GM18508 (cell line): ENCODE data around the gene CLTB.
"Not testable (repeated sequence)": the region's sequence is repeated elsewhere in the genome, so short reads cannot be mapped to it uniquely, and the experiment has no call there.

Source experiments
- ATAC-seq: cut with Tn5 transposase; IDR thresholded peaks from one replicate; pipeline ENCODE4 v1.9.1; 2021; ENCODE audit warnings: moderate number of reproducible peaks; ENCODE audit not compliant: insufficient read depth, unreplicated experiment

CLTB gene

GRCh38 chr5:176429972-176430371 lies 13.6 kb upstream of the CLTB start:
- ATAC-seq: no peak

DNA sequence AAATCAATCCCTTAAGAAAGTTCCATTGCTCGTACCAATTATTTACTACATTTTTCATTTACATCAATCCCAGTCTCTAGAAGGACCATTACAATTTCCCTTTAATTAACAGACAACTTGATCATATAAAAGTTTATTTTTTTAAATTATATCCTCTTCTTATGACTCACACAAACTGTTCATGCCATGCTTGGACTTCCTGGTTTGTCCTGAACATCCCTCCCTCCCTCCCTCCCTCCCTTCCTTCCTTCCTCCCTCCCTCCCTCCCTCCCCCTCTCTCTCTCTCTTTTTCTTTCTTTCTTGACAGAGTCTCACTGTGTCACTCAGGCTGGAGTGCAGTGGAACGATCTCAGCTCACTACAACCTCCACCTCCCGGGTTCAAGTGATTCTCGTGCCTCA lies 11.6 kb upstream of the CLTB start:
- no peak for ATAC-seq

GRCh38 chr5:176426876-176427275 lies 10.5 kb upstream of the CLTB start:
- no peak for ATAC-seq

GRCh38 chr5:176425791-176426190 lies 9.5 kb upstream of the CLTB start:
- no peak for ATAC-seq

GRCh38 chr5:176425138-176425537 lies 8.8 kb upstream of the CLTB start:
- ATAC-seq: no peak

- ATAC-seq: no peak
Observed at GRCh38 chr5:176424181-176424580, 7.8 kb upstream of the CLTB start.

- ATAC-seq: no peak
Observed at GRCh38 chr5:176420972-176421544, 4.7 kb upstream of the CLTB start.

DNA sequence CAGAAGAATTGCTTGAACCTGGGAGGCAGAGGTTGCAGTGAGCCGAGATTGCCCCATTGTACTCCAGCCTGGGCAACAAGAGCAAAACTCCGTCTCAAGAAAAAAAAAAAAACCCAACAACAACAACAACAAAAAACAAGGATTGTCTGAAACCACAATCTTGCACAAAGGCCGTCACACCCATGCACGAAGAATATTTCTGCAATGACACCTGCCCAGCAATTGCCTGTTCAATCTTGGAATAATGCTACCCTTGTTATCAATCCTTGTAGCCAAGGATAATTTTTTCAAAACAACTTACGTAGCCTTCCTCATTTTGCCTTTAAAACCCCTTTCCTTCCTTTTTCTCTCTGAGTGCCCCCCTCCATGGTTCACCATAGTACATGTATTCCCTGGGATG lies 3.7 kb upstream of the CLTB start:
- no peak for ATAC-seq

- ATAC-seq: no peak
Observed at GRCh38 chr5:176418251-176418650, 1.9 kb upstream of the CLTB start.

DNA sequence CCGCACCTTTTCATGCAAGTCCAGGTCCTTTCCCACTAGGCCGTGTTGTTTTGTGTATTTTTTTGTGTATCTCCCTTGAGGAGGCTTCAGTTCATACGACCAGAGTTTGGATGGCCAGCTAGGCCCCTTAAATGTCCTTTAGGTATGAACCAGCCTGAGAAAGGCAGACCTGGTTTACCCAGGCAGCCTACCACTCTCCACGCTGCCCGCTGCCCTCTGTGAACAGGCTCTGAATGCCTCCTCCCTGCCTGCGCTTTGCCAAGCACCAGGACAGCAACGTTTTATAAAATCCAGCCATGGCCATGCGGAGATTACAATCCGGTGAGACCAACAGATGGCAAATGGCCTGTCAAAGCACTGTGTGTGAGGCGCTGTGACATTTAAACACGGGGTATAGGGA lies 626 bp upstream of the CLTB start:
- ATAC-seq: no peak

DNA sequence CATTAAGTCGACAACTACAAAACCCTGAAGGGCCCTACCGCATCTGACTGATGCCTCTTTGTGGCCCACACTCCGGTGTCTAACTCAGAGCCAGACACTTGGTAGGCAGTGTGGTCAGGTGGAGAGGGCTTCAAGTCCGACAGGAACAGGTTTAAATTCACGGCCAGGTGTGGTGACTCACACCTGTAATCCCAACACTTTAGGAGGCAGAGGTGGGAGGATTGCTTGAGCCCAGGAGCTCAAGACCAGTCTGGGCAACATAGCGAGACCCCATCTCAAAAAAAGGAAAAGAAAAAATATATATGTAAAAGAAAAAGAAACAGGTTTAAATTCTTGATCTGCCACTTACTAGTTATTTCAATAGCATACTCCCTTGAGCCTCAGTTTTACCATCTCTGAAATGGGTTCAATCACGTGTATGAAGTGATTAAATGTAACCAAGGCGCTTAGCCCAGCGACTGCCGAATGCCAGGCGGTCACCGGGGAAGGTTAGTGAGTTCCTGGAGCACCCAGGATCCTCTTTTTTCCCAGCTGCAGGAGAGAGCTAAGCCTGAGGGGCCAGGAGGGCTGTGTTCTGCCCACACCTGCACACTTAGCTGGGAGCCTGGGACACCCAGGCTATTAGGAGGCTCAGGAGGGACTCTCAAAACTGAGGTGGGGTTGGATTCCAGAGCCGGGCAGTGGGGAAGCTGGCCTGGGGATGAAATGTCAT lies 943 bp downstream of the CLTB start:
- ATAC-seq: no peak

DNA sequence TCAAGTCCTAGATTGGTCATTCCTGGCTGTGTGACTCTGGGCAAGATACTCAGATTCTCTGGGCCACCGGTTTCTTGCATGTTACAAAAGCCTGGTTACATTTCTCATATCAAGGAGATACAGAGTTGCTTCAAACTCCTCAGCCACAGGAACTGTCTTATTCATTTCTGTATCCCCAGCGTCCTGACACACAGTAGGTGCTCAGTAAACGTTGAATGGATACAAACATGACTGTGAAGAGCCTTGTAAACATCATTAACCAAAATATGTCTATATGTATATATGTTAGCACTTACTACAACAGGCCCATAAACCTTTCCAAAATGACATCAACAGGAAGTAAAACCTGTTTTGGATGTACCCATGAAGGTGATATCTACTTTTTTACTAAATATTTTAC lies 1.6 kb downstream of the CLTB start:
- ATAC-seq: no peak

DNA sequence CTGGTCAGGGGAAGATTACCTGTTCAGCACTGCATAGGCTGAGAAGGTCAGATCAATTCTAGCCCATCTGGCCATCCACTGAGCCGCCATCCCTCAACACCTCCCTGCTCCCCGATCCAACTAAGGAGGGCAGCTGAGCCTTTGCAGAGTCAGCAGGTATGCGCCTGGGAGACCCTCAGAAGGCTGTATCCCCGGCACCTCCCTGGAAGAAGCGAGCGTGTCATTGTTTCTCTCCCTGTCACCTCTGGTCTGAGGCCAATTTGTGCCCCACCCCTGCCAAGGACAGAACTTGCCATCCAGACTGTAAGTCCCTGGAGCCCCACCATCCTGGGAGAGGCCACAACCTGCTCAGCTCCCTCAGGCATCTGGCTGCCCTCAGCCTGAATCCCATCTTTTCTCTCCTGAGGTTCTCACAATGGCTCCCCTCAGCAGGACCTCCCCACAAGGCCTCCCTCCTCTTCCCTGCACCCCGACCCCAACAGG lies 2.6 kb downstream of the CLTB start:
- ATAC-seq: no peak

- no peak for ATAC-seq
Observed at GRCh38 chr5:176413255-176413565, 3.1 kb downstream of the CLTB start.

GRCh38 chr5:176412517-176413254 lies 3.7 kb downstream of the CLTB start:
- no peak for ATAC-seq

GRCh38 chr5:176410486-176411180 lies 5.7 kb downstream of the CLTB start:
- ATAC-seq: no peak

DNA sequence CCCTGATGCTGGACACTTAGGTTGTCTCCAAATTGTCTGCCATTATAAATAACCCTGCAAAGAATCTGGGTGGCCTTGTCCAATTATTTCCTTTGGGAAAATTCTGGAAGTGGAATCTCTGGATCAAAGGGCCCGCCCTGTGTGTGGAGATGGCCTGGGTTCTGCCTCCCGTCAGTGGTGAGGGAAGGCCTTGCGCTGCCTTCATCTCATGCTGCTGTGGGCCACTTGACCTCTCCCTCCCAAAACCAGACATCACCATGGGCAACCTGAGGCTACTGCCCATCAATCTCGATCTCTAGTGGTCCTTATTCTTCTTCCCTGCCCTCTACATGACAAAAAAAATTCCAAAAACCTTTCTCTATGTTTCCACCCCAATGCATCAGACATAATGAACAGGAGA lies 6.6 kb downstream of the CLTB start:
- ATAC-seq: no peak

GRCh38 chr5:176408590-176408989 lies 7.7 kb downstream of the CLTB start:
- no peak for ATAC-seq

- not testable (repeated sequence) for ATAC-seq
Observed at GRCh38 chr5:176408252-176408573, 8.1 kb downstream of the CLTB start.

- ATAC-seq: no peak
Observed at GRCh38 chr5:176407456-176408251, 8.7 kb downstream of the CLTB start.
